Loucy (cell line): ENCODE measurements around the gene SHISA5.

Experiments
- EZH2phosphoT487 ChIP-seq: fragments of 200-600 bp; IDR thresholded peaks from 2 replicates; pipeline ENCODE4 v1.6.1; 2018; ENCODE audit warnings: antibody characterized with exemption, mild to moderate bottlenecking, moderate library complexity, borderline replicate concordance
- TF ChIP-seq, protein P1 (sequence below): fragments of 200-600 bp; sonication (generic); conservative IDR thresholded peaks from 2 replicates; pipeline ENCODE4 v1.5.1; 2014; ENCODE audit warnings: mild to moderate bottlenecking, antibody characterized with exemption, low read length

DNA sequence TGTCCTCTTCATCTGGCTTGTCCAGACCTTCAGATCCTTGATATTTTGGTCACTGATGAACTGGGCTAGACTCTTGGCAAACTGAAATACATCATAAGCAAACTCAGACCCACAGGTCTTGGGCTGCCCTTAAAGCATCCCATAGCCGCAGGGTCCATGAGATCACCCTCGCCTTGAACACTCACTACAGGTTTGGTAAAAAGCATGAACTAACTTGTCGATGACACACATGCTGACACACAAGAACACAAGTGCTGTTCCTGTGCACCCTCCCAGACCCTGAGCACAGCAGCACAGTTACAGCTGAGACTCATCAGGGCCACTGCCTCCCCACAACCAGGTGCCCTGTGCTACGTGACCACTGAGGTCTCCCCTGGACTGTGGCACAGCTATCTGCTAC is 31.6 kb upstream of the SHISA5 start:
- TF ChIP-seq, protein P1, sequence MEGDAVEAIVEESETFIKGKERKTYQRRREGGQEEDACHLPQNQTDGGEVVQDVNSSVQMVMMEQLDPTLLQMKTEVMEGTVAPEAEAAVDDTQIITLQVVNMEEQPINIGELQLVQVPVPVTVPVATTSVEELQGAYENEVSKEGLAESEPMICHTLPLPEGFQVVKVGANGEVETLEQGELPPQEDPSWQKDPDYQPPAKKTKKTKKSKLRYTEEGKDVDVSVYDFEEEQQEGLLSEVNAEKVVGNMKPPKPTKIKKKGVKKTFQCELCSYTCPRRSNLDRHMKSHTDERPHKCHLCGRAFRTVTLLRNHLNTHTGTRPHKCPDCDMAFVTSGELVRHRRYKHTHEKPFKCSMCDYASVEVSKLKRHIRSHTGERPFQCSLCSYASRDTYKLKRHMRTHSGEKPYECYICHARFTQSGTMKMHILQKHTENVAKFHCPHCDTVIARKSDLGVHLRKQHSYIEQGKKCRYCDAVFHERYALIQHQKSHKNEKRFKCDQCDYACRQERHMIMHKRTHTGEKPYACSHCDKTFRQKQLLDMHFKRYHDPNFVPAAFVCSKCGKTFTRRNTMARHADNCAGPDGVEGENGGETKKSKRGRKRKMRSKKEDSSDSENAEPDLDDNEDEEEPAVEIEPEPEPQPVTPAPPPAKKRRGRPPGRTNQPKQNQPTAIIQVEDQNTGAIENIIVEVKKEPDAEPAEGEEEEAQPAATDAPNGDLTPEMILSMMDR, result no peak
- TF ChIP-seq EZH2phosphoT487, result no peak
